GM13976 (cell line): ENCODE data around the gene FBXO24.

Experiments
- DNase-seq: peaks from one replicate; pipeline ENCODE4 v3.0.0; 2012; ENCODE audit warnings: low spot score
- CTCF ChIP-seq: IDR thresholded peaks from 2 replicates; pipeline ENCODE4 v1.5.1; 2012; ENCODE audit warnings: borderline replicate concordance, mild to moderate bottlenecking; ENCODE audit not compliant: insufficient read depth; ENCODE audit errors: extremely low read depth, missing control alignments, control extremely low read depth
- in situ Hi-C: fragments of 300-500 bp; cut with MboI; formaldehyde crosslinking; loops from one replicate; pipeline ENCODE4 v1.12.0; 2022; ENCODE audit warnings: low sequenced_read_pairs, mixed read lengths, inconsistent platforms; ENCODE audit not compliant: unreplicated experiment

FBXO24 gene

GRCh38 chr7:100604028-100604975 lies 18.2 kb downstream of the FBXO24 start:
- peak; percentile 94 for DNase-seq
- TF ChIP-seq CTCF = peak; percentile 40
- in situ Hi-C loops = no loop called here

GRCh38 chr7:100604976-100605911 lies 19.1 kb downstream of the FBXO24 start:
- in situ Hi-C loops = no loop called here
- TF ChIP-seq CTCF = no peak
- DNase-seq = peak; percentile 49

GRCh38 chr7:100606313-100606712 lies 20.2 kb downstream of the FBXO24 start:
- in situ Hi-C loops = no loop called here
- TF ChIP-seq CTCF = no peak
- no peak for DNase-seq

- DNase-seq = no peak
- no peak for TF ChIP-seq CTCF
Observed at GRCh38 chr7:100607111-100607510, 21.0 kb downstream of the FBXO24 start.

GRCh38 chr7:100609958-100610357 lies 23.8 kb downstream of the FBXO24 start:
- in situ Hi-C loops = no loop called here
- TF ChIP-seq CTCF = no peak
- no peak for DNase-seq

More at GRCh38 chr7:100607111-100607510, 21.0 kb downstream of the FBXO24 start:
- in situ Hi-C loops = no loop called here

- TF ChIP-seq CTCF = no peak
- in situ Hi-C loops = no loop called here
- peak; percentile 100 for DNase-seq
Observed at GRCh38 chr7:100611983-100612729, 26.0 kb downstream of the FBXO24 start, which contains the start of gene MOSPD3. Gene MOSPD3, plus strand, starts transcription at chr7:100612540. Its CDS starts 252 bp downstream, at chr7:100612792.
